NK-92 treated with Interleukin-12 subunit alpha and Interleukin-12 subunit beta, amount 100 ng/mL, for 24 hours (cell line): Measurements from ENCODE around the gene TAOK3.
"Not testable (repeated sequence)": the region's sequence is repeated elsewhere in the genome, so short reads cannot be mapped to it uniquely, and the experiment has no call there.

ENCODE experiments used
- DNase-seq: peaks from one replicate; lab custom pipeline; 2025; lab: John Stamatoyannopoulos, UW

The TAOK3 gene

DNA sequence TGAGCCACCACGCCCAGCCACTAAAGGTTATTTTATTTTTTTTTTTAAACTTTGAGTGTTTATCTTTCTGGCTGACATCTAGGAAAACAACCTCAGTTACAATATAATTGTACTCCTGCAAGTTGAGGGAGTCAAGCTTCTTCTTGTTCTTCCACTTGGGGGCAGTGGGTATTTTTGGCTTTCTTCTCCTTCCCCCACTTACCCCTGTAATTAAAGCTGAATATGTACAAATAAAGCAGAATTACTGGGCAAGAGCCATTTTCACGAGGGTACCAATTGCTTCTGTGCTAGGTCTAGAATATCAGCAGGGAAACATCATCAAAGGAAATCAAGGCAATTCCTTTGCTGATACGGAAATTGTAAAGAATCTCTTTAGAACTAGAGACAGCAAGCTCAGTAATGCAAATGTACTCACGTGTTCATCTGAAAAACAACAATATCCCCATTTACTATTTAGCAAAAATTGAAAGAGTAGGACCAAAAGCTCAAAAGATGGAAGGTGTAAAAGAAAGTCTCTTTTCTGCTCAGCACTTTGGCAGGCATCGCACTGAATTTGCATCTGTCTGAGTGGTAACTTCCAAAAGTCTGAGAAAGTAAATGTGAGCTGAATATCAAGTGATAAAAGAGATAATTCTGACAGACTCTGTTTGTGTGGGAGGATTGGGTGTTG is 72.8 kb downstream of the TAOK3 start:
- no peak for DNase-seq

DNA sequence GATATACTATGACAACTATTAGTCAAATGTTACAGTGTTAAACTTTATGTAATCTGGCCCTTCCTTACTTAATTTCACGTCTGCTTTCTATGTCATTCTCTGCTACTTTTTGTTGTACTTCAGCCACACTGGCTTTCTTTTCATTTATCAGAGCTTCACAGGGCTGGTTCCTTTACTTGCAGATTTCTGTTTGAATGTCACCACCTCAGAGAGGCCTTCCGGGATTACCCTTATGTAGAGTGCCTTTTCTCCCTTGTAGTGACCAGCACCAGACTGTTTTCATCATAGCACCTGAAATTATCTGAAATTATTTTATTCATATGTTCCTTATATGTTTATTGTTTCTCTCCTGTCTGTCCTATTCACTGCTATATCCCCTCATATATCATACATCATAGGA is 75.4 kb downstream of the TAOK3 start:
- no peak for DNase-seq

DNA sequence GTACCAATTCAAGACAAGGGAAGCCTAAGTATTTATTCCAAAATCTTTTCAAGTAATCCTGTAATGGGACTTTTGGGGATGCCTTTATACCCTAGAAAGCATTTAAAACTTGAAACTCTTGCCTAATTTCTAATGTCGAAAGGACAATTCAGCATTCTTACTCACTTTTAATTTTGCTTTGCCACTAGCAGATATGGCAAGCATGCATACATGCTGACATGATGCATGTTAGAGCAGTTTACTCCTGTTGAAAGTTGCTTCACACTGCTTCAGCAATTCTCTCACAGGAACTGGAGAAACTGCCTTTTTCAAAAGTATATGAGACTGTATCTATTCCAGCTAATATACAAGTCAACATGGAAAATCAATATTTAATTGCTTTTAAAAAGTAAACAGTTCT is 79.9 kb downstream of the TAOK3 start:
- no peak for DNase-seq

DNA sequence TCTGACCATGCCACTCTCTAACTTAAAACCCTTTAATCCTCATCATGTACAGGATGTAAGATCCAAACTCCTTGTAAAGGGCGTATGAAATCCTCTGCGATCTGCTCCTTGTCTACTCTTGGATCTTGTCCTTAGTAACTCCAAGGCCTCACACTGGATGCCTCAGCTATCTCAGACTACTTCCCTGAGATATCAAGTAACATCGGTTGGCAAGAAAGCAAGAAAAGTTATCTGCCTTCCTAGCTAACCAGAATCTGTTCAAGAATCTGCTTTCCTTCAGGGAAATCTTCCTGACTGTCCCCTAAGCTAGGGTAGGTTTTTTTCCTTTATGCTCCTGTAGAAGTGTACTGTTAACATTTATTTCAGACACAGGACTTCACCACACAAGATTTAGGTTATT is 82.6 kb downstream of the TAOK3 start:
- no peak for DNase-seq

DNA sequence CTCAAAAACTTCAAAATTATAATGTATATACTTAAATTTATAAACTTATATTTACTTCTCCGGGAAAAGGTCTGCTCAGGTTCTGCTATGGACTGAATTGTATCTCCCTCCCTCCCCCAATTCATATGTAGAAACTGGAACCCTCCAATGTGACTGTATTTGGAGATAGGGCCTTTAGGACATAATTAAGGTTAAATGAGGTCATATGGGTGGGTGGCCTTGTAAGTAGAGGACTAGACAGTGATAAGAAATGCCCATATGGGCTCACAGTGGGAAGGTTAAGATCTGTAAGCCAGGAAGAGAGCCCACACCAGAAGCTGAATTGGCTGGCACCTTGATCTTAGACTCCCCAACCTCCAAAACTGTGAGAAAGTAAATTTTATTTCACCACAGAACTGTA is 84.5 kb downstream of the TAOK3 start:
- DNase-seq = no peak

DNA sequence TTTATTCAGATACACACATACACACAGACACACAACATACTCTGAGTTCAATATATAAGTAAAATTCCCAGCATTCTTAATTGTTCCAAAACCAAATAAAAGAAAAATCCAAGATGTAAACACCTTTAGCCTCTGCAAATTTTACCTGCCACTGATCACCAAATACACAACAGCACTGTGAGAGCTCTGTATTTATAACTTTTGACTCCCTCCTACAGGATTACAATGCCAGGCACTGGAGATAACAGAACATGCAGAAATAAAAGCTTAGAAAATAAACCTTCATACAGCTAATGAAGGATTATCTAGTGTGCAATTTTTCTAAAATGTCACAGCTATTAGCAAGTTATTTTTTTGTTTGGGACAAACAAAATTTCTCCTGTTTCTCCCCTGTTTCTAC is 85.0 kb downstream of the TAOK3 start:
- no peak for DNase-seq

DNA sequence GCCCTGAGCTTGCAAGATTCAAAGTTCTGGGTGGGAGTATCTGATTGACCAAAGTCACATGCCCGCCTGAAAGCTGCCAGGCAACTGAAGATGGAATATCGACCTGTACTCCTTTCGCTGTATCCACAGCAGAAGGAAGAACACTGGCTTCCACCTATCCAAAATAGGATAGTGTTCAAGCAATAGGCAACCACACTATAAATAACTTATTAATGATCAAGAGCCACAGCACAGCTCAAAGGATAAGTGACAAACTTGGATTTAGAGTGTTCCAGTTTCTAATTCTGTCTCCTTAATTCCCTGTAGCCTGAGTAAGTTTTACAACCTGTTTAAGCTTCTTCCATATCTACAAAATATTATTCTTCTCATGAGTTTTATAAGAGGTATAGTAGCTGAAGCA is 89.9 kb downstream of the TAOK3 start:
- no peak for DNase-seq

DNA sequence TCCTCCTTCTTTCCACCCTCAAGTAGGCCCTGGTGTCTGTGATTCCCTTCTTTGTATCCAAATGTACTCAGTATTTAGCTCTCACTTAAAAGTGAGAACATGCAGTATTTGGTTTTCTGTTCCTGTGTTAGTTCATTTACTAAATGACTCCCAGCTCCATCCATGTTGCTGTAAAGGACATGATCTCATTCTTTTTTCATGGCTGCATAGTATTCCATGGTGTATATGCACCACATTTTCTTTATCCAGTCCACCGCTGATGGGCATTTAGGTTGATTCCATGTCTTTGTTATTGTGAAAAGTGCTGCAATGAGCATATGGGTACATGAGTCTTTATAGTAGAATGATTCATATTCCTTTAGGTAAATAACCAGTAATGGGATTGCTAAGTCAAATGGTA is 94.4 kb downstream of the TAOK3 start:
- DNase-seq = not testable (repeated sequence)

DNA sequence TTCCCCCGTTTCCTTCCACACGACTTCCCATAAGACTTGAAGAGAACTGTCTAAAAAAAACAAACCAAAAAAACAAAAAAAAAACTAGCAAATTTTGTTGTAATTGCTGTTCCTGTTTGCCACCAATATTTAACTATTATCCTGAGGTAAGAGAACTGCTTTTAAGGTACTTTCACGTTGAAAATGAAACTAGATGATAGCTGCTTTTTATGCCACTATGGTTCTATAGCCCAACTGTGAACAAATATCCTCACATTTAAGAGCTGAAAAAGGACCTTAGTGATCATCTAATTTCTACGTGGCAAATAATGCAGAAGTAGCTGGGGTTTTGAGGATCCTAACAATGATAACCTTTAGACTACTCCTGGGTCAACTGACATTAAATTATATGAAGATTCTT is 98.6 kb downstream of the TAOK3 start:
- no peak for DNase-seq

DNA sequence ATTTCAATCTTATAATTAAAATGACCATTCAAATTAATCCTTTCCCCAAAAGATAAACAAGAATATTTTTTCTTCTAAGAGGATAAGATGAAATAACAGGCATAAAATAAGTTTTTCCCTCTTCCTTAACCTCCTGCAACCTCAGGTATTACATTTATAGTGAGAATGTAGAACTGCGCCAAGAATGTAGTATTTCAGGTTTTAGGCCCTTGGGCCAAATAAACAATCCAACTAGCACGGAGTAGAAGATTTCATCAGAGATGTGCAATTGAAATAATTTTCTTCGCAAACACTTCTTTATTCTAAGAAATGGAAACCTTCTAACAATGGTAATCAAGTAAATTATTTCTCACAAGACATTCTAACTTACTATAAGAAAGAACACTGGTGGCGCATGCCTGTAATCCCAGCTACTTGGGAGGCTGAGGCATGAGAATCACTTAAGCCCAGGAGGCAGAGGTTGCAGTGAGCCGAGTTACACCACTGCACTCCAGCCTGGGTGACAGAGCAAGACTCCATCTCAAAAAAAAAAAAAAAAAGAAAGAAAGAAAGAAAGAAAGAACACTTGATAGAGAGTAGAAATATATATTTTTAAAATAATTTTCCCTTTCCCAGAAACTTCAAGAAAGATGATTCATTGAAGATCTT is 100.8 kb downstream of the TAOK3 start:
- no peak for DNase-seq

DNA sequence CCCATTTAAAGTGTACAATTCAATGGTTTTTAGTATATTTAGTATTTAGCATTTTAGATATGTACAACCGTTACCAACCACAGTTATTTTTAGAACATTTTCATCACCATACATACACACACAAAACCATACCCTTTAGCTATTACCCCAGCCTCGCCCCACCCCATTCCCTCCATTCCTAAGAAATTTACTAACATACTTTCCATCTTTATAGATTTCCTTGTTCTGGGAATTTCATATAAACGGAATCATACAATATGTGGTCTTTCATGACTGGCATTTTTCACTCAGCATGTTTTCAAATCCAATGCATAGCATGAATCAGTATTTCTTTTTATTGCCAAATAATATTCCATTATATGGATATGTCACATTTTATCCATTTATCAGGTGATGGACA is 101.5 kb downstream of the TAOK3 start:
- no peak for DNase-seq

DNA sequence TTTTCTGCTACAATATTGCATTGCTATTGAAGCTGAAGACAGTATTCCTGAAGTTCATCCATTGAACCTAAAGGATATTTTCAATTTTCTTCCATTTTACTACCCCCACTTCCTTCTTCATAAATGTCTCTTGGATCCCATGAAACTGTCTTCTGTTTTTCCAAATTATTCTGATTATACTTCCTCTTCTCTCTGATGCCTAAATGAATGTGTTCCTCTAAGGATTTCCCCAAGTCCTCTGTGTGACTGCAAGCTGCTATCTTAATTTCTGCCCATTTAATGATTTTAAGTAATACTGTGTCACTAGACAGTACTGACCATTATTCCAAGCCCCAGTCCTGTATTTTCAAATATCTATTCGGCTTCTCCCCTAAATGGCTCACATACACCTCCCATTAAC is 102.9 kb downstream of the TAOK3 start:
- no peak for DNase-seq

DNA sequence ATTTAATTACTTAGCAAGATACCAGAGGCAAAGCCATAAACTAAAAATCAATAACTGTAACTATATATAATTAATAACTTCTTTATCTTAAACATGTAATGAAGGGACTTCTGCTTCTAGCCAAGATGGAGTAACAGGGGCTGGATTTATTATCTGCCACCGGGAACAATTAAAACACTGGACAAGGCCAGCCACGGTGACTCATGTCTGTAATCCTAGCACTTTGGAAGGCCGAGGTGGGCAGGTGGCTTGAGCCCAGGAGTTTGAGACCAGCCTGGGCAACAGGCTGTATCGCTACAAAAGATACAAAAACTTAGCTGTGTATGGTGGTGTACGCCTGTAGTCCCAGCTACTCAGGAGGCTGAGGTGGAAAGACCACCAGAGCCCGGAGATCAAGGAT is 113.6 kb downstream of the TAOK3 start:
- no peak for DNase-seq

DNA sequence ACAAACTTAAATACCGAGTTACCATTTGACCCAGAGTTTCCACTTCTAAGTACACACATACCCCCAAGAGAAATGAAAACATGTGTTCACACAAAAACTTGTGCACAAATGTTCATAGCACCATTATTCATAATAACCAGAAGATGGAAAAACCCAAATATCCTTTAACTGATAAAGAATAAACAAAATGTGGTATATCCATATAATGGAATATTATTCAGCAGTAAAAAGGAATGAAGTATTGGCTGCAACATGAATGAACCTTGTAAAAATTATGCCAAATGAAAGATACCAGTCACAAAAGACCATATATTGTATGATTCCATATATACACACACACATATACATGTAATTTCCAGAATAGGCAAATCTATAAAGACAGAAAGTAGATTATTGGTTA is 116.4 kb downstream of the TAOK3 start:
- DNase-seq = no peak

DNA sequence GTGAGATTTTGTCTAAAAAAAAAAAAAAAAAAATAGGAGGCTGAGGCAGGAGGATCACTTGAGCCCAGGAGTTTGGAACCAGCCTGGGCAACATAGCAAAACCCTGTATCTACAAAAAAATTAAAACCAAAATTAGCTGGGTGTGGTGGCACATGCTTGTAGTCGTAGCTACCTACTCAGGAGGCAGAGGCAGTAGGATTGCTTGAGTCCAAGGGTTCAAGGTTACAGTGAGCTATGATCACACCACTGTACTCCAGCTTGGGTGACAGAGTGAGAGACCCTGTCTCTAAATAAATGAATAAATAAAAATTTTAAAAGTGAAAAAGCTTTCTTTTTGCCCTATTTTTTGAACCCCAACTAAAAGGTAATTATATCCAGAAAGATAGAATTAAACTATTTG is 123.2 kb downstream of the TAOK3 start:
- no peak for DNase-seq

DNA sequence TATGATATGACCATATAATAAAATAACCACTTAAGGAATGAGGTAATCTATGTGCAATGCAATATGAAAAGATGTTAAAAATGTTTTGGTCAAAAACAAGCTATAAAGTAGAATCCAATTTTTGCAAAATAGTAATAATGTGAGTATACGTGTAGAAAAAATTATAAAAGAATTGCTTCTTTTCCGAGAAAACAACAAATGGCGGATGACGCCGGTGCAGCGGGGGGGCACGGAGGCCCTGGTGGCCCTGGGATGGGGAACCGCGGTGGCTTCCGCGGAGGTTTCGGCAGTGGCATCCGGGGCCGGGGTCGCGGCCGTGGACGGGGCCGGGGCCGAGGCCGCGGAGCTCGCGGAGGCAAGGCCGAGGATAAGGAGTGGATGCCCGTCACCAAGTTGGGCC is 126.8 kb downstream of the TAOK3 start:
- DNase-seq = not testable (repeated sequence)

DNA sequence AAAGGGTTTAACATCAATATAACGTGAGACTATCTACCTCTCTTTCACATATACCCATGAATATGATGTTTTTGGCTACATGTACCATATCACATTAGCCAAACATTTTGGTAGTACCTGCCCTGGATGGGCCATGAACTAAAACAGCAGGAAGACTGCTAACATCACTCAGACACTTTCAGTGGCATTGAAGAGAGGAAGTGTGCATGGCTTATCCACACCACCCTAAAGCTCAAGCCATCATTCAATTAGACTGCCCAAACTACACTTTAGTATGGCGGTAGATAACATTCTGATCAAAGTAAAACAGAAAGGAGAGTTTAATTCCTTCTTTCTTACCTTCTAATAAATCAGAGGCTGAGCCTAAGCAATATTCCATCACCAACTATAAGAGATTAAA is 133.8 kb downstream of the TAOK3 start:
- DNase-seq = no peak

DNA sequence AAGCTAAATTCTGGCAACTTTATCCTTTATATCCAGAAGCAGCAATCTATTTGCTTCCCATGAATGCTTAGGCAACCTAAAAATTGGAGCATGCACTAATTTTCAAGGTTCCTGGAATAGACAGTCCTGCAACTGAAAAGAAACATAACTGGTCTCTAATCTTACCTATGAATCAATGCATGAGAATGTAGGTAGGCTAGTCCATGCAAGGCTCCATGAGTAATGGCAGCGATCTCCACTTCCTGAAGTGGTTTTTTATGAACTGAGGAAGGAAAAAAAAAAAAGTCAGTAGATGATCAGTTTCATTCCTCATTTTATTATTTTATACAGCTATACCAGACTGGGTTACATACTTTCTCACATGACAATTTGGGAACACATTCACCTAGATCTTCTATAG is 134.8 kb downstream of the TAOK3 start:
- DNase-seq = no peak

DNA sequence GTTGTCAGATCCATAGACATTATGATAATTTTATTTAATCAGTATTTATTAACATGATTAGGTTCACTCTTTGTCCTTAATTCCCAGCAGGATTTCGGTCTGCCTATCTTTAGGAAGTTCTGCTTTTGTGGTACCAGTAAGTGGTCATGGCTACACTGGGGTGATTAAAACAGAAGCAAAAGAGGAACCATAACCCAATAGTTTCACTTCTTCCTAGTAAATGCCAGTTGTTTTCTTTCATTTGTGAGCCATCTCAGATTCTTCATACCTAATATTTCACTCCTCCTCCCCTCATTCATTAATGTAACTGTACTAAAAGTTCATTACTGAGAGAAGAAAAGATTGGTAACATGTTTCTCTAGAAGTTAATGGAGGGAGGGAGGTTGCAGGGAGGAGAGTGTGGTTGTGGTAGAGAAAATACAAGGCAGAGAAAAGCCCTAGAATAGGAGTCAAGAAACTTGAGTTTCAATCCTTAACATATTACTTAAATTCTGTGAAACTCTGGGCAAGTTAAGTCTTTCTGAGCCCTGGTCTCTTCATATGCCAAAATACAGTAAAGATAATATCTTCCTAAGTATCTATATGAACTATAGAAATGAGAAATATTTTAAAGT is 135.5 kb downstream of the TAOK3 start:
- DNase-seq = no peak

DNA sequence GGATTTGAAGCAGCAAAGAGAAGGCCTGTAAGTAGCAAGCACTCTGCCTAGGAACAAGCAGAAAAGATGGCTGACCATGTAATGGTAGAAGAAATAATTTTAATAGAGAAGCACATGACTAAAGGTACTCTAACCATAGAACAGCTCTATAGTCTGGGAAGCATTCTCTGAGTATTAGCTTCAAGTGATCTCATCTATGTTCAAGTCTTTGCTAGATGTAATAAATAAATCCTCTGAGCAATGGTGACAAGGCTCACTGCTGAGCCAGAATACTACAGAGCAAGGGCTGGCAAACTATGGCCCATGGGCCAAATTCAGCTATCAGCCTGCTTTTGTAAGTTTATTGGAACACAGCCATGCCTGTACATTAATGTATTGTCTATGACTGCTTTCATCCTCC is 152.0 kb downstream of the TAOK3 start:
- DNase-seq = no peak

DNA sequence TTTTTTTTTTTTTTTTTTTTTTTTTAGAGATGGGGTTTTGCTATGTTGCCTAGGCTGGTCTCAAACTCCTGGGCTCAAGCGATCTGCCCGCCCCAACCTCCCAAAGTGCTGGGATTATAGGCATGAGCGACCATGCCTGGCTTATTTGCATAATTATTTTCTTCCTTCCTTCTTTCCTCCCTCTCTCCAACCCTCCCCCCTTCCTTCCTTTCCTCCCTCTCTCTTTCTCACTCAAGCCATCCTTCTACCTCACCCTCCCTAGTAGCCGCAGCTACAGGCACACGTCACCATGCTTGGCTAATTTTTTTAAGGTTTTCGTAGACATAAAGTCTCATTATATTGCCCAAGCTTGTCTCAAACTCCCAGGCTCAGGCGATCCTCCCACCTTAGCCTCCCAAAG is 152.9 kb downstream of the TAOK3 start:
- DNase-seq = no peak

DNA sequence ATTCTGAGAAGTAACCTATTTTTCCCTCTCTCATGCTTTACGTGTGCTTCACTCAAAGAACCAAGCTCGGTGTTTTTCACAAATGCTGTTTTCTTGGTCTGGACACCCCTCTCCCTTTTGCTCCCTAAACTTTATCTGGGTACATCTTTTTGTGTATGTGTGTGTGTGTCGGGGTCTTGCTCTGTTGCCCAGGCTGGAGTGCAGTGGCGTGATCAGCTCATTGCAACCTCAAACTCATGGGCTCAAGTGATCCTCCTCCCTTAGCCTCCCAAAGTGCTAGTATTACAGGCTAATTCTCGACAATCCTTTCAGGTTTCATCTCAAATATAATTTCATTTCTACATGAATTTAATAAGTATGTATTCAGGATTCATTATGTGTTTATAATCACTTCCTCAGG is 153.6 kb downstream of the TAOK3 start:
- DNase-seq = no peak

DNA sequence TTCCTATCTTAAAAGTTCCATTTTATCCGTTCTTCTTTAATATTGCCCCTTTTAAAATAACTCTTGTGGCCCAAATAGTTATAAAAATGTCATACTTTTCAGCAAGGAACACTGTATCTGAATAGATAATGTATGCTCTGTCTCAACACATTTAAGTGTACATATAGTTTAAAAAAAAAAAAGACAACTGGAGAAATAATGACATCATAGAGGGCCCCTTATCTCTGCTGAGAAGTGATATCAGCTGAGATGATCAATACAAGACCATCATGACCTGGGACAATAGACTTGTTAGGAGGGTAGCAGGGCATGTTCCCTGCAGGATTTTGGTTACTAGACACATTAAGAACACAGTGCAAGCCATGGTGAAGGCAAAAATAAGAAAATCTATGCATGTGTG is 159.3 kb downstream of the TAOK3 start:
- no peak for DNase-seq

DNA sequence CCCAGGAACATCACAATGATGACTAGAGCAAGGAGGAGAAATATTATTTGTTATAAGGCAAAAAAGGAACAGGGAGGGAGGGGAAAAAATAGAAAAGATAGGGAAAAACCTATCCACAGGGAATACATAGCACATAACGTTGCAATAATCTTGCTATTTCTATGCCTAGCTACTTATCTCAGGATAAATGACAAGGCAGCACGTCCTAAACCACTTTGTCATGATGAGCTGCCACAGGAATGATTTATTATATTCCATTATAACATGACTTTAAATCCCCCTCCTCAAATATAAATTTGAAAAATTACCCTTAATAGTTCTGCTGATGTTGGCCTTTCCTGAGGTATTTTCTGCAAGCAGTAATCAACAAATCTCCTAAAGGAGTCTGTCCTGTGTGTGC is 160.1 kb downstream of the TAOK3 start:
- DNase-seq = no peak
